Tibial artery (tissue), 4 donors: ENCODE measurements around the gene FAM53C.

ENCODE experiments used
- DNase-seq, 2 donors: peaks; one replicate each; pipeline ENCODE4 v3.0.0-alpha.2; 2019
- H3K27ac ChIP-seq, 2 donors: fragments of 200-600 bp; sonication (generic) in 1 of 2; 1 replicate in 1 of 2; 2 replicates in 1 of 2; pipeline ENCODE4 v1.5.1; 2018 to 2019; ENCODE audit warnings: mild to moderate bottlenecking in 1 of 2
- H3K27me3 ChIP-seq, 2 donors: fragments of 200-600 bp; sonication (generic) in 1 of 2; one replicate each; pipeline versions ENCODE4 v1.5.1 to v1.6.0; 2016 to 2019
- H3K36me3 ChIP-seq, 3 donors: fragments of 200-600 bp; sonication (generic) in 2 of 3; one replicate each; pipeline ENCODE4 v1.5.1; 2016 to 2019; ENCODE audit warnings: mild to moderate bottlenecking in 2 of 3
- H3K4me1 ChIP-seq, 4 donors: fragments of 200-600 bp; sonication (generic) in 2 of 4; 1 replicate in 3 of 4; 2 replicates in 1 of 4; pipeline ENCODE4 v1.5.1; 2016 to 2019
- H3K4me3 ChIP-seq, 2 donors: fragments of 200-600 bp; sonication (generic) in 1 of 2; 1 replicate in 1 of 2; 2 replicates in 1 of 2; pipeline ENCODE4 v1.5.1; 2018 to 2019; ENCODE audit warnings: mild to moderate bottlenecking in 2 of 2
- H3K9me3 ChIP-seq, 3 donors: fragments of 200-600 bp; sonication (generic) in 1 of 3; one replicate each; pipeline ENCODE4 v1.5.1; 2016 to 2019
- CTCF ChIP-seq, 2 experiments: fragments of 200-600 bp in 1 of 2; fragments of 450-650 bp in 1 of 2; IDR thresholded peaks; one replicate each; pipeline ENCODE4 v1.5.1; 2017 to 2019; ENCODE audit warnings: antibody characterized with exemption in 2 of 2, mild to moderate bottlenecking in 1 of 2, moderate library complexity in 1 of 2
- intact Hi-C: fragments of 100-400 bp; cut with DNase I; formaldehyde crosslinking; loops from one replicate; pipeline ENCODE4 v1.15.0; 2023; ENCODE audit warnings: low total_unique reads

FAM53C gene

GRCh38 chr5:138369261-138369660 is 31.2 kb downstream of the FAM53C start:
- peaks cover 4 to 15% (median 4%) of the 10 kb centered on the region in 3 donors for H3K36me3 ChIP-seq
- peaks cover 0 to 60% (median 35%) of the 10 kb centered on the region in 4 donors for H3K4me1 ChIP-seq
- TF ChIP-seq CTCF (IDR thresholded peaks at IDR 0.05), result no peak
- intact Hi-C loops, result no loop called here
- no peaks in the 10 kb centered on the region for H3K27me3 ChIP-seq
- no peaks in the 10 kb centered on the region for H3K9me3 ChIP-seq
- no peak overlapping the region for H3K27ac ChIP-seq
- no peak for DNase-seq
- no peak overlapping the region for H3K4me3 ChIP-seq

- intact Hi-C loops, result no loop called here
- peaks cover 0 to 60% (median 33%) of the 10 kb centered on the region in 4 donors for H3K4me1 ChIP-seq
- no peaks in the 10 kb centered on the region for H3K9me3 ChIP-seq
- no peak overlapping the region for H3K27ac ChIP-seq
- H3K4me3 ChIP-seq, result no peak overlapping the region
- H3K27me3 ChIP-seq, result no peaks in the 10 kb centered on the region
- DNase-seq, result no peak
- H3K36me3 ChIP-seq, result peaks cover 4 to 18% (median 8%) of the 10 kb centered on the region in 3 donors
- no peak for TF ChIP-seq CTCF (IDR thresholded peaks at IDR 0.05)
These were observed 31.6 kb downstream of the FAM53C start for GRCh38 chr5:138369706-138370105.

- no peaks in the 10 kb centered on the region for H3K27me3 ChIP-seq
- no peak overlapping the region for H3K27ac ChIP-seq
- intact Hi-C loops, result no loop called here
- no peaks in the 10 kb centered on the region for H3K9me3 ChIP-seq
- peaks cover 11 to 27% (median 15%) of the 10 kb centered on the region in 3 donors for H3K36me3 ChIP-seq
- DNase-seq, result no peak
- TF ChIP-seq CTCF (IDR thresholded peaks at IDR 0.05), result no peak
- H3K4me3 ChIP-seq, result no peak overlapping the region
- H3K4me1 ChIP-seq, result peaks cover 0 to 57% (median 33%) of the 10 kb centered on the region in 4 donors
These were observed 32.5 kb downstream of the FAM53C start for GRCh38 chr5:138370537-138370936.

GRCh38 chr5:138371454-138371853 is 33.4 kb downstream of the FAM53C start:
- intact Hi-C loops, result no loop called here
- TF ChIP-seq CTCF (IDR thresholded peaks at IDR 0.05), result no peak
- Histone ChIP-seq H3K27me3 (no peaks in the 10 kb centered on the region), H3K4me1 (peaks cover 0 to 54% (median 29%) of the 10 kb centered on the region in 4 donors), H3K36me3 (peaks cover 19 to 36% (median 24%) of the 10 kb centered on the region in 3 donors), H3K27ac (no peak overlapping the region), H3K9me3 (no peaks in the 10 kb centered on the region), H3K4me3 (no peak overlapping the region)
- DNase-seq, result no peak

GRCh38 chr5:138372225-138372624 is 34.2 kb downstream of the FAM53C start:
- intact Hi-C loops, result no loop called here
- no peak for DNase-seq
- H3K4me1 ChIP-seq, result peaks cover 0 to 46% (median 24%) of the 10 kb centered on the region in 4 donors

More at GRCh38 chr5:138372225-138372624, 34.2 kb downstream of the FAM53C start:
- Histone ChIP-seq H3K9me3 (no peaks in the 10 kb centered on the region), H3K27me3 (no peaks in the 10 kb centered on the region), H3K36me3 (peaks cover 26 to 44% (median 32%) of the 10 kb centered on the region in 3 donors), H3K4me3 (no peak overlapping the region), H3K27ac (no peak overlapping the region)
- no peak for TF ChIP-seq CTCF (IDR thresholded peaks at IDR 0.05)
